ENCODE results near the gene PRMT3. TPM values are rescaled to one million over a fixed set of nuclear protein-coding genes. Genes with fewer than 3 reads are reported as not detected.

Gene PRMT3
- total RNA-seq, 1 experiment from 2014 or later = 31.4 TPM

DNA sequence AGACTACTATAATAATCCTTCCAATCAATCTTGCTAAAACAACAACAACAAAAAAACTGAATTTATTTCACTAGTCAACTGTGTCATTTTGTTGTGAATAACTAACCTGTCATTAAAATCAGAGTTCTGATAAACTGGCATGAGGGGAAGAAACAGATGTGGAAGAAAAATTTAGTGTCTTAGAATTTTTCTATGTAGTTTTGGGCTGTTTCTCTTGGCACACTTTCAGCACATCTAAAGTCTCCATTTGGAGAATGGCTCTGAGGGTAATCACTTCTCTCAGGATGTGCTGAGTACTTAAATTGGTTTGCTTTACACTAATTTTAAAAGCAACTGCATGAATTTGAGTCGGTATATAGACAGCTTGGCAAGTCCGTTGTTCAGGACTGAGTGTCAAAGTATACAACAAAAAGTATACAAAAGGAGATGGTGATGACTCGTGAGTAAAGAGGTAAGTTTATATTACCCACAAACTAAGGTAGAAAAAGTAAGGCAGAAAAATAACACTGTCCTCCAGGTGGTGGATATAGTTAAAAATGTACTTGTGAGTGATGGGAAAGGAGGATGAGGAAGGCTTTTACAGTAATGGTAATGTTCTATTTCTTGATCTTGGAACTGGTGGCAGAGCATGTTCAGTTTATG, 13.8 kb upstream of the PRMT3 start (continued):
- no peak for TF ChIP-seq RELA (CRISPR knock-in tag; IDR thresholded peaks at IDR 0.05; ENCODE audit: borderline replicate concordance)
- TF ChIP-seq, protein P1, sequence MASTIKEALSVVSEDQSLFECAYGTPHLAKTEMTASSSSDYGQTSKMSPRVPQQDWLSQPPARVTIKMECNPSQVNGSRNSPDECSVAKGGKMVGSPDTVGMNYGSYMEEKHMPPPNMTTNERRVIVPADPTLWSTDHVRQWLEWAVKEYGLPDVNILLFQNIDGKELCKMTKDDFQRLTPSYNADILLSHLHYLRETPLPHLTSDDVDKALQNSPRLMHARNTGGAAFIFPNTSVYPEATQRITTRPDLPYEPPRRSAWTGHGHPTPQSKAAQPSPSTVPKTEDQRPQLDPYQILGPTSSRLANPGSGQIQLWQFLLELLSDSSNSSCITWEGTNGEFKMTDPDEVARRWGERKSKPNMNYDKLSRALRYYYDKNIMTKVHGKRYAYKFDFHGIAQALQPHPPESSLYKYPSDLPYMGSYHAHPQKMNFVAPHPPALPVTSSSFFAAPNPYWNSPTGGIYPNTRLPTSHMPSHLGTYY (CRISPR knock-in tag; IDR thresholded peaks at IDR 0.05) = no peak
- no peak for TF ChIP-seq GTF2I (CRISPR knock-in tag; conservative IDR thresholded peaks at IDR 0.05)
- TF ChIP-seq, protein P2, sequence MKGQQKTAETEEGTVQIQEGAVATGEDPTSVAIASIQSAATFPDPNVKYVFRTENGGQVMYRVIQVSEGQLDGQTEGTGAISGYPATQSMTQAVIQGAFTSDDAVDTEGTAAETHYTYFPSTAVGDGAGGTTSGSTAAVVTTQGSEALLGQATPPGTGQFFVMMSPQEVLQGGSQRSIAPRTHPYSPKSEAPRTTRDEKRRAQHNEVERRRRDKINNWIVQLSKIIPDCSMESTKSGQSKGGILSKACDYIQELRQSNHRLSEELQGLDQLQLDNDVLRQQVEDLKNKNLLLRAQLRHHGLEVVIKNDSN (CRISPR knock-in tag; IDR thresholded peaks at IDR 0.05) = no peak
- TF ChIP-seq GRHL2 (CRISPR knock-in tag; IDR thresholded peaks at IDR 0.05; ENCODE audit: insufficient replicate concordance, severe bottlenecking) = no peak

DNA sequence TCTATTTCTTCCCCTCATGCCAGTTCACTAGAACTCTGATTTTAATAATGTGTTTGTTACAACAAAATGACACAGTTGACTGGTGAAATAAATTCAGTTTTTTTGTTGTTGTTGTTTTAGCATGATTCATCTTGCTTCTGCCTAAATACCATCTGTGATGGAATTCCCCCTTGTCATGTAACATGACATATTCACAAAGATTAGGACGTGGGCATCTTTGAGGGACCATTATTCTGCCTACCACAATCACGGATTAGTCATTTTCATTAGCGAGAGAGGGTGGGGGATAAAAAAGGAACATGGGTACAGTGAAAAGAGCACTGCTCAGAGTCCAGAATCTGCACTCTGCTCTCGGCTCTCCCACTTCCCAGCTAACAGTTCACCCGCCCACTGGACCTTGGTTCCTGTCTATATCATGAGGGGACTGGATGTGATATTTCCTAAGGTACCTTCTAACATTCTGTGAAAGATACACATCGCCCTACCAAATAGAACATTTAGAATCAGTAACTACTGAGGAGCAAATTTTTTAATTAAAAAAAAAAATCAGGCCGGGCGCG, 12.7 kb upstream of the PRMT3 start:
- CTCF ChIA-PET = no interaction called here
- POLR2A ChIA-PET = no interaction called here
- peaks cover 5% of the 10 kb centered on the region; the same call in 1 of the 2 replicates for H3K36me3 Mint-ChIP-seq
- no peaks in the 10 kb centered on the region for H3K9me3 Mint-ChIP-seq
- ATAC-seq (no peak), DNase-seq (ENCODE audit: low spot score) (no peak)
- H3K27ac Mint-ChIP-seq = no peak overlapping the region
- H3K27me3 Mint-ChIP-seq (ENCODE audit: low read depth) = no peaks in the 10 kb centered on the region
- peaks cover 13% of the 10 kb centered on the region for H3K4me1 Mint-ChIP-seq
- no peak overlapping the region for H3K4me3 Mint-ChIP-seq
- TF ChIP-seq, protein P3, sequence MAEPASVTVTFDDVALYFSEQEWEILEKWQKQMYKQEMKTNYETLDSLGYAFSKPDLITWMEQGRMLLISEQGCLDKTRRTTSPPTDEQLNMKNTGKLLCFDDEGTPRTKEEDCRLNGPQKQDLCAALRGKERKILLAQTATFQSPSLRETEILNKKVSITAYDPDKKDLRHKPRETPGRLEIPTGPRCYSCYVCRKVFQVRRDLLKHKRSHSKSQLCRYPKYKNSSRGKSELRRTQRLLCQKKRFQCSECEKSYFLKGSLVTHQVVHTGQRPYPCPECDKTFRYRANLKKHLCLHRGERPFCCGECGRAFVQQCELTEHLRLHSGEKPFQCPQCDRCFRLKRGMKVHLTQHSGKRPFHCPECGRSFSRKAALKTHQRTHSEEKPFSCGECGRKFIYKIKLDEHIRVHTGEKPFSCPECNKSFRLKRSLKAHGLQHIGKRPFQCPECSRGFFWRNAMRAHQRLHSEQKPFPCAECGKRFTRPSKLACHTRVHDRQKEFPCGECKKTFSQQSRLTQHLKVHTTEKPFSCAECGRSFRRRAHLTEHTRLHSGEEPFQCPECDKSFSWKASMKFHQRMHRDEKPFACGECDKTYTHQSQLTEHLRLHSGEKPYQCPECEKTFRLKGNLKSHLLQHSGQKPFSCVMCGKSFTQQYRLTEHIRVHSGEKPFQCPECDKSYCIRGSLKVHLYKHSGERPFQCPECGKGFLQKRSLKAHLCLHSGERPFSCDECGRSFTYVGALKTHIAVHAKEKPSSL (CRISPR knock-in tag; conservative IDR thresholded peaks at IDR 0.05) = no peak
- TF ChIP-seq, protein P4, sequence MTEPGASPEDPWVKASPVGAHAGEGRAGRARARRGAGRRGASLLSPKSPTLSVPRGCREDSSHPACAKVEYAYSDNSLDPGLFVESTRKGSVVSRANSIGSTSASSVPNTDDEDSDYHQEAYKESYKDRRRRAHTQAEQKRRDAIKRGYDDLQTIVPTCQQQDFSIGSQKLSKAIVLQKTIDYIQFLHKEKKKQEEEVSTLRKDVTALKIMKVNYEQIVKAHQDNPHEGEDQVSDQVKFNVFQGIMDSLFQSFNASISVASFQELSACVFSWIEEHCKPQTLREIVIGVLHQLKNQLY (CRISPR knock-in tag; IDR thresholded peaks at IDR 0.05) = no peak
- TF ChIP-seq, protein P5, sequence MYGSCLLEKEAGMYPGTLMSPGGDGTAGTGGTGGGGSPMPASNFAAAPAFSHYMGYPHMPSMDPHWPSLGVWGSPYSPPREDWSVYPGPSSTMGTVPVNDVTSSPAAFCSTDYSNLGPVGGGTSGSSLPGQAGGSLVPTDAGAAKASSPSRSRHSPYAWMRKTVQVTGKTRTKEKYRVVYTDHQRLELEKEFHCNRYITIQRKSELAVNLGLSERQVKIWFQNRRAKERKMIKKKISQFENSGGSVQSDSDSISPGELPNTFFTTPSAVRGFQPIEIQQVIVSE (CRISPR knock-in tag; IDR thresholded peaks at IDR 0.05; ENCODE audit: borderline replicate concordance) = no peak
- TF ChIP-seq NFATC4 (CRISPR knock-in tag; IDR thresholded peaks at IDR 0.05) = no peak
- no peak for TF ChIP-seq ETV6 (CRISPR knock-in tag; IDR thresholded peaks at IDR 0.05)
- TF ChIP-seq, protein P6, sequence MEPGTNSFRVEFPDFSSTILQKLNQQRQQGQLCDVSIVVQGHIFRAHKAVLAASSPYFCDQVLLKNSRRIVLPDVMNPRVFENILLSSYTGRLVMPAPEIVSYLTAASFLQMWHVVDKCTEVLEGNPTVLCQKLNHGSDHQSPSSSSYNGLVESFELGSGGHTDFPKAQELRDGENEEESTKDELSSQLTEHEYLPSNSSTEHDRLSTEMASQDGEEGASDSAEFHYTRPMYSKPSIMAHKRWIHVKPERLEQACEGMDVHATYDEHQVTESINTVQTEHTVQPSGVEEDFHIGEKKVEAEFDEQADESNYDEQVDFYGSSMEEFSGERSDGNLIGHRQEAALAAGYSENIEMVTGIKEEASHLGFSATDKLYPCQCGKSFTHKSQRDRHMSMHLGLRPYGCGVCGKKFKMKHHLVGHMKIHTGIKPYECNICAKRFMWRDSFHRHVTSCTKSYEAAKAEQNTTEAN (CRISPR knock-in tag; IDR thresholded peaks at IDR 0.05) = no peak
- TF ChIP-seq, protein P7, sequence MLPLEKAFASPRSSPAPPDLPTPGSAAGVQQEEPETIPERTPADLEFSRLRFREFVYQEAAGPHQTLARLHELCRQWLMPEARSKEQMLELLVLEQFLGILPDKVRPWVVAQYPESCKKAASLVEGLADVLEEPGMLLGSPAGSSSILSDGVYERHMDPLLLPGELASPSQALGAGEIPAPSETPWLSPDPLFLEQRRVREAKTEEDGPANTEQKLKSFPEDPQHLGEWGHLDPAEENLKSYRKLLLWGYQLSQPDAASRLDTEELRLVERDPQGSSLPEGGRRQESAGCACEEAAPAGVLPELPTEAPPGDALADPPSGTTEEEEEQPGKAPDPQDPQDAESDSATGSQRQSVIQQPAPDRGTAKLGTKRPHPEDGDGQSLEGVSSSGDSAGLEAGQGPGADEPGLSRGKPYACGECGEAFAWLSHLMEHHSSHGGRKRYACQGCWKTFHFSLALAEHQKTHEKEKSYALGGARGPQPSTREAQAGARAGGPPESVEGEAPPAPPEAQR (CRISPR knock-in tag; IDR thresholded peaks at IDR 0.05) = no peak
- no peak for TF ChIP-seq ELF4 (CRISPR knock-in tag; IDR thresholded peaks at IDR 0.05; ENCODE audit: low read depth)
- TF ChIP-seq, protein P8, sequence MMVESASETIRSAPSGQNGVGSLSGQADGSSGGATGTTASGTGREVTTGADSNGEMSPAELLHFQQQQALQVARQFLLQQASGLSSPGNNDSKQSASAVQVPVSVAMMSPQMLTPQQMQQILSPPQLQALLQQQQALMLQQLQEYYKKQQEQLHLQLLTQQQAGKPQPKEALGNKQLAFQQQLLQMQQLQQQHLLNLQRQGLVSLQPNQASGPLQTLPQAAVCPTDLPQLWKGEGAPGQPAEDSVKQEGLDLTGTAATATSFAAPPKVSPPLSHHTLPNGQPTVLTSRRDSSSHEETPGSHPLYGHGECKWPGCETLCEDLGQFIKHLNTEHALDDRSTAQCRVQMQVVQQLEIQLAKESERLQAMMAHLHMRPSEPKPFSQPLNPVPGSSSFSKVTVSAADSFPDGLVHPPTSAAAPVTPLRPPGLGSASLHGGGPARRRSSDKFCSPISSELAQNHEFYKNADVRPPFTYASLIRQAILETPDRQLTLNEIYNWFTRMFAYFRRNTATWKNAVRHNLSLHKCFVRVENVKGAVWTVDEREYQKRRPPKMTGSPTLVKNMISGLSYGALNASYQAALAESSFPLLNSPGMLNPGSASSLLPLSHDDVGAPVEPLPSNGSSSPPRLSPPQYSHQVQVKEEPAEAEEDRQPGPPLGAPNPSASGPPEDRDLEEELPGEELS (CRISPR knock-in tag; IDR thresholded peaks at IDR 0.05) = no peak
- TF ChIP-seq NFE2L1 (CRISPR knock-in tag; IDR thresholded peaks at IDR 0.05) = no peak
- TF ChIP-seq HMGA2 (CRISPR knock-in tag; IDR thresholded peaks at IDR 0.05) = no peak
- TF ChIP-seq SMAD3 (CRISPR knock-in tag; IDR thresholded peaks at IDR 0.05; ENCODE audit: borderline replicate concordance) = no peak
- TF ChIP-seq, protein P9, sequence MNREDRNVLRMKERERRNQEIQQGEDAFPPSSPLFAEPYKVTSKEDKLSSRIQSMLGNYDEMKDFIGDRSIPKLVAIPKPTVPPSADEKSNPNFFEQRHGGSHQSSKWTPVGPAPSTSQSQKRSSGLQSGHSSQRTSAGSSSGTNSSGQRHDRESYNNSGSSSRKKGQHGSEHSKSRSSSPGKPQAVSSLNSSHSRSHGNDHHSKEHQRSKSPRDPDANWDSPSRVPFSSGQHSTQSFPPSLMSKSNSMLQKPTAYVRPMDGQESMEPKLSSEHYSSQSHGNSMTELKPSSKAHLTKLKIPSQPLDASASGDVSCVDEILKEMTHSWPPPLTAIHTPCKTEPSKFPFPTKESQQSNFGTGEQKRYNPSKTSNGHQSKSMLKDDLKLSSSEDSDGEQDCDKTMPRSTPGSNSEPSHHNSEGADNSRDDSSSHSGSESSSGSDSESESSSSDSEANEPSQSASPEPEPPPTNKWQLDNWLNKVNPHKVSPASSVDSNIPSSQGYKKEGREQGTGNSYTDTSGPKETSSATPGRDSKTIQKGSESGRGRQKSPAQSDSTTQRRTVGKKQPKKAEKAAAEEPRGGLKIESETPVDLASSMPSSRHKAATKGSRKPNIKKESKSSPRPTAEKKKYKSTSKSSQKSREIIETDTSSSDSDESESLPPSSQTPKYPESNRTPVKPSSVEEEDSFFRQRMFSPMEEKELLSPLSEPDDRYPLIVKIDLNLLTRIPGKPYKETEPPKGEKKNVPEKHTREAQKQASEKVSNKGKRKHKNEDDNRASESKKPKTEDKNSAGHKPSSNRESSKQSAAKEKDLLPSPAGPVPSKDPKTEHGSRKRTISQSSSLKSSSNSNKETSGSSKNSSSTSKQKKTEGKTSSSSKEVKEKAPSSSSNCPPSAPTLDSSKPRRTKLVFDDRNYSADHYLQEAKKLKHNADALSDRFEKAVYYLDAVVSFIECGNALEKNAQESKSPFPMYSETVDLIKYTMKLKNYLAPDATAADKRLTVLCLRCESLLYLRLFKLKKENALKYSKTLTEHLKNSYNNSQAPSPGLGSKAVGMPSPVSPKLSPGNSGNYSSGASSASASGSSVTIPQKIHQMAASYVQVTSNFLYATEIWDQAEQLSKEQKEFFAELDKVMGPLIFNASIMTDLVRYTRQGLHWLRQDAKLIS (CRISPR knock-in tag; IDR thresholded peaks at IDR 0.05; ENCODE audit: borderline replicate concordance) = no peak
- no peak for TF ChIP-seq NR1H2 (CRISPR knock-in tag; IDR thresholded peaks at IDR 0.05)
- TF ChIP-seq ZNF317 (CRISPR knock-in tag; IDR thresholded peaks at IDR 0.05; ENCODE audit: borderline replicate concordance, low read depth) = no peak
- no peak for TF ChIP-seq FOXJ3 (CRISPR knock-in tag; IDR thresholded peaks at IDR 0.05; ENCODE audit: borderline replicate concordance)

Data from WTC11 (cell line).